ENCODE data around the gene RETREG3. TPM values are rescaled to one million over a fixed set of nuclear protein-coding genes. Genes with fewer than 3 reads are reported as not detected.
A peak's percentile ranks its signal among the peaks of the same experiment; 100 is the strongest.

RETREG3 gene
- total and polyA plus RNA-seq, 7 donors: 13.9 to 43.2 (median 35.0) TPM

DNA sequence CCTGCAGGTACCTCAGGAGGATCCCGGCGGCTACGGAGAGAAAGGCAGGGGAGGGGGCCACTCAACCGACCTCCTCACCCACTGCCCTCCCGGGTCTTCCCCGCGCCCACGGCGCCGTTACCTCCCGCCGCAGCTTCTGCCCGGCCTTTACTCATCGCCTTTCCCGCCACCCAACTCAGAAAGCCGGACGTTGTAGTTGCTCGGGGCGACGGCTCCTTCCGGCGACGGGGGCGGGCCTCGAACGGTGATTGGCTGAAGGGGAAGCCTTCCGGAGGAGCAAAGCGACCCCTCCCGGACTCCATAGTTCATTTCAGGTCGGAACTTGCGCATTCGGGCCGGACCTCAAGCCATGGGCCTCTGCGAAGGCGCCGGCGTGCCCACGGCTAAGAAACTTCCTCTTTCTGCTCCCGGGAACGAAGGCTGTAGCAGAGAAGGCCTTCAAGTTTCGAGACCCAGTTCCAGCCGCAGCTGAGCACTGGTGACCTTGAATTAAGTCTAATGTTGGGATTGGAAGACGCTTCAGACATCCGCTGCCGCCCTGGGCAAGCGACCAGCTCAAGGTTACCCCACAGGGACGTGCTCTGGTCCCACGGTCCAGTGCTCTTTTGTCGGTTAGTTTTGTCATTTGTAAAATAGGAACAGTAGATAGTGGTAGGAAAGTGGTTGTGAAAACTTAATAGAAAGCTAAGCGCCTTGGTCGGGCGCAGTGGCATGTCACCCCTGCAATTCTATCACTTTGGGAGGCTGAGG lies 31.5 kb downstream of the RETREG3 start, which contains the start of gene PSMC3IP:
Gene PSMC3IP (minus strand): TSS at position 198 of the 750 bp plus-strand sequence. CDS start 43 bp downstream, at position 155.
- H3K4me3 ChIP-seq: peak within 1 kb of the TSS; percentile 88
- 0% methylated on average over 49 to 52 of the region's 52 CpGs for WGBS, 3 donors
- H3K4me1 ChIP-seq: peaks cover 11% of the 10 kb centered on the region
- intact Hi-C loops (cut with DNase I): loop anchor here (1.0 to 5.0 kb wide), 3 partner anchors 100 to 185 kb away; partner anchors contain the start of genes PLEKHH3 (in 1 of the 2) and RAMP2 (in 1 of the 2)
- no peaks in the 10 kb centered on the region for H3K9me3 ChIP-seq
- peak within 1 kb of the TSS; percentile 86 for H3K27ac ChIP-seq
- no peaks in the 10 kb centered on the region for H3K27me3 ChIP-seq (ENCODE audit: insufficient read depth in 3 of 3, low read length in 2 of 3)
- TF ChIP-seq, protein P1, sequence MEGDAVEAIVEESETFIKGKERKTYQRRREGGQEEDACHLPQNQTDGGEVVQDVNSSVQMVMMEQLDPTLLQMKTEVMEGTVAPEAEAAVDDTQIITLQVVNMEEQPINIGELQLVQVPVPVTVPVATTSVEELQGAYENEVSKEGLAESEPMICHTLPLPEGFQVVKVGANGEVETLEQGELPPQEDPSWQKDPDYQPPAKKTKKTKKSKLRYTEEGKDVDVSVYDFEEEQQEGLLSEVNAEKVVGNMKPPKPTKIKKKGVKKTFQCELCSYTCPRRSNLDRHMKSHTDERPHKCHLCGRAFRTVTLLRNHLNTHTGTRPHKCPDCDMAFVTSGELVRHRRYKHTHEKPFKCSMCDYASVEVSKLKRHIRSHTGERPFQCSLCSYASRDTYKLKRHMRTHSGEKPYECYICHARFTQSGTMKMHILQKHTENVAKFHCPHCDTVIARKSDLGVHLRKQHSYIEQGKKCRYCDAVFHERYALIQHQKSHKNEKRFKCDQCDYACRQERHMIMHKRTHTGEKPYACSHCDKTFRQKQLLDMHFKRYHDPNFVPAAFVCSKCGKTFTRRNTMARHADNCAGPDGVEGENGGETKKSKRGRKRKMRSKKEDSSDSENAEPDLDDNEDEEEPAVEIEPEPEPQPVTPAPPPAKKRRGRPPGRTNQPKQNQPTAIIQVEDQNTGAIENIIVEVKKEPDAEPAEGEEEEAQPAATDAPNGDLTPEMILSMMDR (IDR thresholded peaks at IDR 0.05): peak; percentile 22
- ATAC-seq (peak; percentile 95 to 98 (median 96)), DNase-seq (peak; percentile 96 to 98)
- H3K36me3 ChIP-seq (ENCODE audit: insufficient read depth in 1 of 2, low read depth in 1 of 2): peaks cover 15 to 63% of the 10 kb centered on the region in 2 donors

DNA sequence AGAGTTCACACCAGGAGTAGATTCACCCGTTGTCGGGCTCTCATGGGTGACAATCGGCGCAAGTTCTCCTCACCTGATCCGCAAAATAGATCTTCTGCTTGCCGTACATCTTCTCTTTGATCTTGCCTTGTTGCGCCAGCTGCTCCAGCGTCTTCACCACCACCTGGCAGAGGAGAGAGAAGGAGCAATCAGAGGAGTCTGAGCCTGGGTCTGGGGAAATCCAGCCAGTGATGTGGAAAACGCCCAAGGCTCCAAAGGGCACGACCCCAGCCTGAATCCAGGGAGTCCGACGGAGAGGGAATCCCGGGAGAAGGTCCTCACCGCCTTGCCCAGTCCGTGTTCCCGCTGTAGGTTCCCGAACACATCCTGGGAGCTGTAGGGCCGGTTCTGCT lies 32.0 kb downstream of the RETREG3 start:
- no peaks in the 10 kb centered on the region for H3K27me3 ChIP-seq (ENCODE audit: insufficient read depth in 3 of 3, low read length in 2 of 3)

DNA sequence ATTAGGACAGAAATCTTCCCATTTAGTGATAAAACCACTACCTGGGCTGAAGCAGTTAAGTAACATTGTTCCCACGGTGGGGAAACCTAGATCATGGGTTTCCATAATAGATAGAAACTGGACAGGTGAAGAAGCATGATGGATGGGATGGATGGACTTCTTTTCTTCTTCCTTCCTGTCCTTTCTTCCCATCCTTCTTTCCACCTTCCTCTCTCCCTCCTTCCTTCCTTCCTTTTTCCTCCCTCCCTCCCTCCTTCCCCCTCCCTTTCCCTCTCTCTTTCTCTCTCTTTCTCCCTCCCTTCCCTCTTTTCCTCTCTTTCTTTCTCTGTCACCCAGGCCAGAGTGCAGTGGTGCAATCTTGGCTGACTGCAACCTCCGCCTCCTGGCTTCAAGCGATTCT lies 34.7 kb downstream of the RETREG3 start:
- no peaks in the 10 kb centered on the region for H3K27me3 ChIP-seq (ENCODE audit: insufficient read depth in 3 of 3, low read length in 2 of 3)
- H3K27ac ChIP-seq: no peak overlapping the region
- H3K36me3 ChIP-seq (ENCODE audit: insufficient read depth in 1 of 2, low read depth in 1 of 2): peaks cover 12 to 63% of the 10 kb centered on the region in 2 donors
- peaks cover 11% of the 10 kb centered on the region for H3K4me1 ChIP-seq
- TF ChIP-seq, protein P1 (IDR thresholded peaks at IDR 0.05): no peak
- 74 to 85% (median 75%) methylated on average over 3 of the region's 3 CpGs for WGBS, 3 donors
- no peak overlapping the region for H3K4me3 ChIP-seq
- no peak for ATAC-seq
- intact Hi-C loops (cut with DNase I): no loop called here
- H3K9me3 ChIP-seq: no peaks in the 10 kb centered on the region
- no peak for DNase-seq

More for the DNA sequence above, 32.0 kb downstream of the RETREG3 start:
- TF ChIP-seq, protein P1 (IDR thresholded peaks at IDR 0.05): no peak
- WGBS, 3 donors: 2 to 3% (median 3%) methylated on average over 17 to 18 of the region's 18 CpGs
- H3K9me3 ChIP-seq: no peaks in the 10 kb centered on the region
- peaks cover 11% of the 10 kb centered on the region for H3K4me1 ChIP-seq
- H3K4me3 ChIP-seq: peak overlapping the region; percentile 88
- H3K27ac ChIP-seq: peak overlapping the region; percentile 86
- intact Hi-C loops (cut with DNase I): loop anchor here (5.0 kb wide), 2 partner anchors 100 to 185 kb away; partner anchors contain the start of genes PLEKHH3 (in 1 of the 2) and RAMP2 (in 1 of the 2)
- no peak for ATAC-seq
- DNase-seq: no peak
- peaks cover 16 to 63% of the 10 kb centered on the region in 2 donors for H3K36me3 ChIP-seq (ENCODE audit: insufficient read depth in 1 of 2, low read depth in 1 of 2)

DNA sequence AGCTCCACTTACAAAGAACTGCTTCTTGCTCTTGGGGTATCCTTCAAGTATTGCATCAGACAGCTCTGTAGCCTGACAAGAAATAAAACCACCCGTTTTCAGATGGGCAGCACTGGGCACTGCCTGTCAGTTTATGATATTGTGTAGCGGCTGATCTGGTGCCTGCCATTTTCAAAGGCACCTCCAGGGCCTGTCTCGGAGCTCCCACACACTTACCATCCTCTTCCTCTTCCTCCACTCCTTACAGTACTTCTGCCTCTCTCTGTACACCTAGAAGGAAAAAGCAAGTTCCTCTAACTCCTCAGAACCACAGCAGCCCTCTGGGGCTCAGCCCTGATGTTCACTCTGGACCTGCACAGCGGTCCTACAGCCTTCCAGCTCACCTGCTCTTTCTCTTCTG lies 36.1 kb downstream of the RETREG3 start:
- Histone ChIP-seq H3K4me3 (no peak overlapping the region), H3K27ac (no peak overlapping the region), H3K36me3 (ENCODE audit: insufficient read depth in 1 of 2, low read depth in 1 of 2) (peaks cover 12 to 74% of the 10 kb centered on the region in 2 donors), H3K27me3 (ENCODE audit: insufficient read depth in 3 of 3, low read length in 2 of 3) (no peaks in the 10 kb centered on the region), H3K9me3 (no peaks in the 10 kb centered on the region), H3K4me1 (peaks cover 4% of the 10 kb centered on the region)
- DNase-seq (no peak), ATAC-seq (no peak)
- intact Hi-C loops (cut with DNase I): no loop called here
- TF ChIP-seq, protein P1 (IDR thresholded peaks at IDR 0.05): no peak
- 72 to 85% (median 80%) methylated on average over 4 of the region's 4 CpGs for WGBS, 3 donors

All from psoas muscle (tissue), 8 donors.